Hepatocyte (in vitro differentiated cells): ENCODE measurements around the gene MACROD2. TPM values are rescaled to one million over a fixed set of nuclear protein-coding genes. Genes with fewer than 3 reads are reported as not detected.

Experiments
- DNase-seq: peaks from one replicate; pipeline ENCODE4 v3.0.0-alpha.2; 2016; ENCODE audit warnings: low spot score
- H2AFZ ChIP-seq: fragments of 200-600 bp; sonication (generic); 2 replicates; pipeline ENCODE4 v1.6.0; 2016; ENCODE audit warnings: antibody characterized with exemption, mild to moderate bottlenecking
- H3K27ac ChIP-seq: fragments of 200-600 bp; sonication (generic); 2 replicates; pipeline ENCODE4 v1.5.1; 2016; ENCODE audit warnings: mild to moderate bottlenecking
- H3K27me3 ChIP-seq: fragments of 200-600 bp; sonication (generic); 2 replicates; pipeline ENCODE4 v1.6.1; 2016
- H3K36me3 ChIP-seq: fragments of 200-600 bp; sonication (generic); replicated peaks from 2 replicates; pipeline ENCODE4 v1.5.1; 2016; ENCODE audit warnings: low read depth; ENCODE audit not compliant: insufficient read depth
- H3K4me1 ChIP-seq: fragments of 200-600 bp; sonication (generic); 2 replicates; pipeline ENCODE4 v1.5.1; 2016; ENCODE audit warnings: mild to moderate bottlenecking, moderate library complexity; ENCODE audit not compliant: insufficient read depth
- H3K4me2 ChIP-seq: fragments of 200-600 bp; sonication (generic); 2 replicates; pipeline ENCODE4 v1.6.0; 2016
- H3K4me3 ChIP-seq: fragments of 200-600 bp; sonication (generic); 2 replicates; pipeline ENCODE4 v1.5.1; 2016; ENCODE audit warnings: mild to moderate bottlenecking
- H3K79me2 ChIP-seq: fragments of 200-600 bp; sonication (generic); 2 replicates; pipeline ENCODE4 v1.6.0; 2017; ENCODE audit warnings: mild to moderate bottlenecking
- H3K9me2 ChIP-seq: fragments of 200-600 bp; sonication (generic); replicated peaks from 2 replicates; pipeline ENCODE4 v1.6.0; 2017; ENCODE audit warnings: mild to moderate bottlenecking; ENCODE audit not compliant: insufficient read depth
- H3K9me3 ChIP-seq: fragments of 200-600 bp; sonication (generic); 2 replicates; pipeline ENCODE4 v1.5.1; 2016; ENCODE audit warnings: low read depth, mild to moderate bottlenecking
- H4K20me1 ChIP-seq: fragments of 200-600 bp; sonication (generic); 2 replicates; pipeline ENCODE4 v1.6.0; 2016; ENCODE audit warnings: mild to moderate bottlenecking; ENCODE audit not compliant: insufficient read depth, poor library complexity, severe bottlenecking
- EZH2 ChIP-seq: fragments of 200-600 bp; sonication (generic); IDR thresholded peaks from 2 replicates; pipeline ENCODE4 v1.6.1; 2016; ENCODE audit warnings: antibody characterized with exemption, mild to moderate bottlenecking, borderline replicate concordance
- EZH2phosphoT487 ChIP-seq: fragments of 200-600 bp; sonication (generic); IDR thresholded peaks from one replicate; pipeline ENCODE4 v1.6.1; 2018; ENCODE audit warnings: antibody characterized with exemption, mild to moderate bottlenecking, low read depth, moderate library complexity; ENCODE audit not compliant: unreplicated experiment, severe bottlenecking
- WGBS: methylation state at CpG from one replicate; pipeline ENCODE4 v1.1.6; 2016; ENCODE audit warnings: low lambda C conversion rate; ENCODE audit errors: missing lambda C conversion rate; 5-methylcytosine and 5-hydroxymethylcytosine counted together
- polyA plus RNA-seq: library from polyadenylated mRNA; unstranded; fragments of >200 nt; fragmentation: Nextera tagmentation; extraction: Ambion mirVana; gene quantifications from 2 replicates; pipeline ENCODE4 v1.2.1, GENCODE V29; 2016
- total RNA-seq: library from RNA; depleted of rRNA; stranded (reverse); fragments of >200 nt; gene quantifications from 2 replicates; pipeline ENCODE4 v1.2.3, GENCODE V29; 2014
- TF ChIP-seq, protein P1 (sequence below): fragments of 200-600 bp; sonication (generic); IDR thresholded peaks from 2 replicates; pipeline ENCODE4 v1.5.1; 2016; ENCODE audit warnings: antibody characterized with exemption, mild to moderate bottlenecking; ENCODE audit not compliant: poor library complexity

The MACROD2 gene
- total and polyA plus RNA-seq, 2 experiments from 2014 or later, result 2.4 to 3.1 TPM

DNA sequence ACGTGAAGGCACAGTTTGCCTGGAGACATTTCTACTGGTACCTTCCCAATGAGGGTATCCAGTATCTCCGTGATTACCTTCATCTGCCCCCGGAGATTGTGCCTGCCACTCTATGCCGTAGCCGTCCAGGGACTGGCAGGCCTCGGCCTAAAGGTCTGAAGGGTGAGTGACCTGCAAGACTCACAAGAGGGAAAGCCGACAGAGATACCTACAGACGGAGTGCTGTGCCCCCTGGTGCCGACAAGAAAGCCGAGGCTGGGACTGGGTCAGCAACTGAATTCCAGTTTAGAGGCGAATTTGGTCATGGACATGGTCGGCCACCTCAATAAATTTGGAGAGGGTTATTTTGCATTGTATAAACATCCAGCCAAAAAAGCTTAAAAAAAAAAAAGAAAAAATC is 762.4 kb downstream of the MACROD2 start:
- H3K4me1 ChIP-seq, result no peaks in the 10 kb centered on the region
- H3K27ac ChIP-seq, result no peak overlapping the region
- H3K4me2 ChIP-seq, result no peak overlapping the region
- H2AFZ ChIP-seq, result no peak overlapping the region
- TF ChIP-seq, protein P1, sequence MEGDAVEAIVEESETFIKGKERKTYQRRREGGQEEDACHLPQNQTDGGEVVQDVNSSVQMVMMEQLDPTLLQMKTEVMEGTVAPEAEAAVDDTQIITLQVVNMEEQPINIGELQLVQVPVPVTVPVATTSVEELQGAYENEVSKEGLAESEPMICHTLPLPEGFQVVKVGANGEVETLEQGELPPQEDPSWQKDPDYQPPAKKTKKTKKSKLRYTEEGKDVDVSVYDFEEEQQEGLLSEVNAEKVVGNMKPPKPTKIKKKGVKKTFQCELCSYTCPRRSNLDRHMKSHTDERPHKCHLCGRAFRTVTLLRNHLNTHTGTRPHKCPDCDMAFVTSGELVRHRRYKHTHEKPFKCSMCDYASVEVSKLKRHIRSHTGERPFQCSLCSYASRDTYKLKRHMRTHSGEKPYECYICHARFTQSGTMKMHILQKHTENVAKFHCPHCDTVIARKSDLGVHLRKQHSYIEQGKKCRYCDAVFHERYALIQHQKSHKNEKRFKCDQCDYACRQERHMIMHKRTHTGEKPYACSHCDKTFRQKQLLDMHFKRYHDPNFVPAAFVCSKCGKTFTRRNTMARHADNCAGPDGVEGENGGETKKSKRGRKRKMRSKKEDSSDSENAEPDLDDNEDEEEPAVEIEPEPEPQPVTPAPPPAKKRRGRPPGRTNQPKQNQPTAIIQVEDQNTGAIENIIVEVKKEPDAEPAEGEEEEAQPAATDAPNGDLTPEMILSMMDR, result no peak
- no peak for TF ChIP-seq EZH2
- no peak for TF ChIP-seq EZH2phosphoT487
- H3K4me3 ChIP-seq, result no peak overlapping the region
- no peaks in the 10 kb centered on the region for H3K9me2 ChIP-seq
- H3K9me3 ChIP-seq, result no peaks in the 10 kb centered on the region
- H4K20me1 ChIP-seq, result no peaks in the 10 kb centered on the region
- no peaks in the 10 kb centered on the region for H3K36me3 ChIP-seq
- H3K27me3 ChIP-seq, result no peaks in the 10 kb centered on the region
- no peaks in the 10 kb centered on the region for H3K79me2 ChIP-seq
- no peak for DNase-seq
- WGBS, result 92% methylated on average over 12 of the region's 12 CpGs

DNA sequence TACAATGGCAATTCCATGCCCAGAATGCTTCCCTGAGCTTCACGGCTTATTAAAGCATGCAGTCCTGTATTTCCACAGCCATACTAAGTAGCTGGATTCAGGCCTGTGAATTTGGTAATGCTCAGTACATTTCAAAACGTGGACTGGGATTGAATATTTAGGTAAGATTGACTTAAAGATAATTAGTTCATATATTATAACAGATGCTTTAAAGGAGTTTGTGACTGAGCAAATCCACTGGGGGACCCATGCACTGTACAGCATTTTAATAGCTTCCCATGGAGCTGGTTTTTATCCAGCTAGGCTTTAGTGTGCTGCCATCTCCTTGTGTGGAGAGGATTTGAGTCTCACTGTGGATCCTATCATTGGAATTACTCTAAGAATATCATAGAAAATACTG is 763.0 kb downstream of the MACROD2 start:
- Histone ChIP-seq H3K79me2 (no peaks in the 10 kb centered on the region), H3K27ac (no peak overlapping the region), H3K36me3 (no peaks in the 10 kb centered on the region), H3K9me3 (no peaks in the 10 kb centered on the region), H2AFZ (peak overlapping the region; percentile 12), H4K20me1 (no peaks in the 10 kb centered on the region), H3K9me2 (no peaks in the 10 kb centered on the region), H3K4me3 (no peak overlapping the region), H3K4me1 (no peaks in the 10 kb centered on the region), H3K27me3 (no peaks in the 10 kb centered on the region), H3K4me2 (no peak overlapping the region)
- WGBS, result 74% methylated on average over 2 of the region's 2 CpGs
- TF ChIP-seq, protein P1, result no peak
- TF ChIP-seq EZH2phosphoT487 (no peak), EZH2 (no peak)
- no peak for DNase-seq

DNA sequence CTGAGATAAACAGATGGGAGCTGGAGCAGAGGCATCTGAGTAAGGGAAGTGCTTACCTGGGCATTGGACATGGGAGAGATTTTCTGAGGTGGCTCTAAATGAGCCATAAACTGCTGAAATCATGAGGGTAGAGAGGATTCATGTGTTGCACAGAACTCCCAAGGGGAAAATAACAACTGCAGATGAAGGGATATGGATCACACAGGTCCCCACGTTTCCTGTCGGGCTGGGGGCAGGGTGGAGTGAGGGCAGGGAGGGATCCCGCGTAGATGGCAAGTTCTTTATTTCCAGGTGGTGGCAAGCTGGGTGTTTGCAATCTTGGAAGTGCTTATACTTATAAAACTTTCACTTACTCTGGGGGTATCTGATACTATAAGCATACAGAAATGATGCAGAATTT is 764.7 kb downstream of the MACROD2 start:
- Histone ChIP-seq H3K36me3 (no peaks in the 10 kb centered on the region), H3K79me2 (no peaks in the 10 kb centered on the region), H2AFZ (no peak overlapping the region), H3K4me3 (no peak overlapping the region), H4K20me1 (no peaks in the 10 kb centered on the region), H3K27me3 (no peaks in the 10 kb centered on the region), H3K9me3 (no peaks in the 10 kb centered on the region), H3K4me1 (no peaks in the 10 kb centered on the region), H3K4me2 (no peak overlapping the region), H3K27ac (no peak overlapping the region), H3K9me2 (no peaks in the 10 kb centered on the region)
- no peak for DNase-seq
- TF ChIP-seq EZH2phosphoT487 (no peak), EZH2 (no peak)
- TF ChIP-seq, protein P1, result no peak
- WGBS, result 90% methylated on average over 4 of the region's 4 CpGs

DNA sequence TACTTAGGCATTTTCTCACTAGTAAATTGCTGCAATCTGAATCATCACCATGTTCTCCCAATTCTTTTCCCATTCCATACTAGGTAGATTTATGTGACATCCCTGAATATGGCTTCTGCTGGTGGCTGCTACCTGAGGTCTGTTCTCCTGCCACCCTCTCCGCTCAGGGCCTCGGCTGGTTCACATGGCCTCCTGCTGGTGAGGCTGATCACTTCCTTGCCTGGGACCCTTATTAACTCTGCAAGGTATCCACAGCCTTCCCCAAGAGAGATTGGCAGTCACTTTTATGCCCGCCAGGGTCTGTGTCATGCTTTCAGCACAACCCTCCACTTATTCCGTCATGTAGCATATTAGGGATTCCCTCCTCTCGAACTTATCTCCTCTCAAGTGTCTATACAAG is 766.6 kb downstream of the MACROD2 start:
- Histone ChIP-seq H3K9me2 (no peaks in the 10 kb centered on the region), H4K20me1 (no peaks in the 10 kb centered on the region), H3K4me3 (no peak overlapping the region), H3K27ac (no peak overlapping the region), H3K27me3 (no peaks in the 10 kb centered on the region), H3K9me3 (no peaks in the 10 kb centered on the region), H3K36me3 (no peaks in the 10 kb centered on the region), H2AFZ (no peak overlapping the region), H3K4me1 (no peaks in the 10 kb centered on the region), H3K4me2 (no peak overlapping the region), H3K79me2 (no peaks in the 10 kb centered on the region)
- WGBS, result 83% methylated on average over 5 of the region's 5 CpGs
- no peak for DNase-seq
- TF ChIP-seq, protein P1, result no peak
